NCI-H510A (cell line): ENCODE results near the gene ABCC2.
"Not testable (repeated sequence)": the region's sequence is repeated elsewhere in the genome, so short reads cannot be mapped to it uniquely, and the experiment has no call there.

Experiments
- DNase-seq: peaks from one replicate; lab custom pipeline; 2025; lab: John Stamatoyannopoulos, UW

ABCC2 gene

GRCh38 chr10:99782447-99783286 lies at the start of gene ABCC2:
ABCC2 (plus strand) TSS chr10:99782640; CDS start chr10:99782845, 205 bp downstream.
- DNase-seq = no peak

DNA sequence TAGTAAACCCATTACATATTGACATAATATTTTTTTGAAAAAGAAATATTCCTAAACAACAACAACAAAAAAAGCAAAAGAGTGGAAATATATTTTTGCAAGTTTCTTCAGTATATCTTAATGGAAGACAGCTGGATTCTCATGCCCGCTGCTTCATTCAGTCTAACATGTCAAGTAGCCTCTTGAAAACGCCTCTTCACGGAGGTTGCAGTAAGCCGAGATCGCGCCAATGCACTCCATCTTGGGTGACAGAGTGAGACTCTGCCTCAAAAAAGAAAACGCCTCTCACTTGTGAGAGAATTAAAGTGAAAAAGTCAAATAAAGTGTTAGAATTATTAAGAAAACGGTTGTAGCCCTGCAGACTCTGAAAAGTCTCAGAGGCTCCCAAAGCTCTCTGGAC lies 49.1 kb upstream of the ABCC2 start:
- peak; percentile 54 for DNase-seq

GRCh38 chr10:99734111-99734510 lies 48.3 kb upstream of the ABCC2 start:
- not testable (repeated sequence) for DNase-seq

- no peak for DNase-seq
These were observed 42.2 kb upstream of the ABCC2 start for GRCh38 chr10:99740260-99740659.

GRCh38 chr10:99740933-99741559 lies 41.4 kb upstream of the ABCC2 start:
- DNase-seq = no peak

GRCh38 chr10:99742254-99742653 lies 40.2 kb upstream of the ABCC2 start:
- DNase-seq = no peak

GRCh38 chr10:99742701-99743100 lies 39.7 kb upstream of the ABCC2 start:
- no peak for DNase-seq

- DNase-seq = no peak
These were observed 38.6 kb upstream of the ABCC2 start for GRCh38 chr10:99743841-99744240.

- not testable (repeated sequence) for DNase-seq
These were observed 36.3 kb upstream of the ABCC2 start for GRCh38 chr10:99746166-99746565.

GRCh38 chr10:99748823-99749451 lies 33.5 kb upstream of the ABCC2 start:
- no peak for DNase-seq

DNA sequence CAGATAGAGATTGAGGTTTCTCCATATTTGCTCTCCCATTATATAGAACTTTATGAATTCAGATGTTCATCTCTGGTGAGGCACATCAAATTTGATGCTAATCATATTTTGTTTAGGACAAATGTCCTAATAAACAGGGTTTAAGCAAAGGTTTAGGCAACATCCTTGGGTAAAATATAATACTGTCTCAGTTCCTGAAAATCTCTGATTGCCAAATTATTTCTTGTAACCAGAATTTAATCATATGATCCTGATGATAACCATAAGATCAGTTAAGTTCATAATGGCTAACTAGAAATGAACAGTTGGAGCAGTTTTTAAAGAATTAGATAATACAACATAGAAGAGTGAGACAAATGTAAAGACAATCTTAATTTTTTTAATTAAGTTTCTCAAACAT lies 31.8 kb upstream of the ABCC2 start:
- DNase-seq = no peak

DNA sequence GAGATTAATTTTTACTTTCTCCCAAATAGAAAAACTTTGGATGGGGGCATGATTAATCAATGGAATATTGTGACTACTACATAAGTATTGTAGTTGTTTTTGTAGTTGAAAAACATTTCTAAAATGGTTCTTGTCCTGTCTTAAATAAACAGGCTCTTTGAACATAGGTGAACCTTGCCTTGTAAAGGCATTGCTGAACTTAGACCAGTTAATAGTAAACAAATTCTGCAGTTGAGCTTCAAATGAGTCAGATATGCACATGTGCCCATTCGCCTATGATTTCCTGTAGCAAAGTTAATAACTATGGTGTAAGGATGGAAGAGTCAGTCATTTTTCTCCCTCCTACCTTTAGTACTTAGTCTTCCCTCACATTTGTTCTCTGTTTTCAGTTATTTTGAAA lies 27.8 kb upstream of the ABCC2 start:
- no peak for DNase-seq

DNA sequence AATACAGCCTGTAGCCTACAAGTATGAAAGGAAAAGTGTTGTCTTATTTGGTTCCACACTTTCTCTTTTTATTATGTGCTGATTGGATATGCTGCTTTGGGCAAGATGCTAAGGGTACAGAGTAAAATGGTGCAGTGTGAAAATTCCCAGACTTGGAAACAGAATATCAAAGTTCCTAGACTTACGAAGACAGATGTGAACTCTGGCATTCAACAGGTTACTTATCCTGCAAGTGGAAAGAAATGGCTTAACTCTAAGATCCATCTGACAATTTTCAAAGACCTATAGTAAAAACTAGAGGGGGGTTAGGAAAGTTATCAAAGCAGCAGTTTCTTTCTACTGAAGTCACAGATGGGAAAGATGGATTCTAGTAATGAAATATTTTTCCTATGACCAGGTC lies 26.3 kb upstream of the ABCC2 start:
- no peak for DNase-seq

DNA sequence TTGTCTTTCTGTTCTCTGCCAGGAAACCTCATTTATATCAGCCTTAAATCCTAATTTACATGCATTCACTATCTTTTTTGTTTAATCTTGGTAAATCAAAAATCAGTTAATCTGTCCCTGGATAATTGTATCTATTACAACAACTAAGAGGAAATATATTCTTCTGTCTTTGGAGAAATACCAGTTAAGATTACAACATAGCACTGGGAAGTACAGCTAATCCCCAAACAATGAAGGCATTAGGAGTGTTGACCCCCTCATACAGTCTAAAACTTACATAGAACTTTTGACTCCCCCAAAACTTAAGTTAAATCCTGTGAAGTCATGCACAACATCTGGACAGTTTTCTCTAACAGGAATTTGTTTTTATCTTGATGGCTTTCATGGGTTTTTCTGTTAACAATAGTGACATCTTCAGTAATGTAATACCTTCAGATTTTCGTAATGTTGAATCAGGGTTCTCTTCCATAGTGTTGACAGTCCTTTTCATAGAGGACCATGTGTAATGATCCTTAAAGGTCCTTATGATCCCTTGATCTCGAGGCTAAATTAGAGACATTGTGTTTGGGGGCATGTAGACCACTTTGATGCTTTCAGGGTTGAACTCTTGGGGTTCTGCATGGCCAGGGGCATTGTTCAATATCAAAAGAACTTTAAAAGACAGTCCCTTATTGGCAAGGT lies 24.1 kb upstream of the ABCC2 start:
- no peak for DNase-seq

DNA sequence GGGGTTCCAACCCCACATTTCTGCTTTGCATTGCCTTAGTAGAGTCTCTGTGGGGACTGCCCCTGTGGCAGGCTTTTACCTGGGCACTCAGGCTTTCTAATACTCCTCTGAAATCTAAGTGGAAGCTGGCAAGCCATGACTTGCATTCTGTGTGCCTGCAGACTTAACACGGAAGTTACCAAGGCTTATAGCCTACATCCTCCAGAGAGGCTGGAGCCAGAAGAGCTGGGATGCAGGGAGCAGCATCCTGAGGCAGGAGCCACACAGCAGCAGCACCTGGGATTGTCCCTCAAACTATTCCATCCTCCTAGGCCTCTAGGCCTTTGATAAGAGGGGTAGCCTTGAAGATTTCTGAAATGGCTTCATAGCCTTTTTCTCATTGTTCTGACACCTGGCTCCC lies 22.1 kb upstream of the ABCC2 start:
- no peak for DNase-seq

- DNase-seq = no peak
These were observed 21.1 kb upstream of the ABCC2 start for GRCh38 chr10:99761365-99761764.

GRCh38 chr10:99765672-99766301 lies 16.7 kb upstream of the ABCC2 start:
- DNase-seq = no peak

DNA sequence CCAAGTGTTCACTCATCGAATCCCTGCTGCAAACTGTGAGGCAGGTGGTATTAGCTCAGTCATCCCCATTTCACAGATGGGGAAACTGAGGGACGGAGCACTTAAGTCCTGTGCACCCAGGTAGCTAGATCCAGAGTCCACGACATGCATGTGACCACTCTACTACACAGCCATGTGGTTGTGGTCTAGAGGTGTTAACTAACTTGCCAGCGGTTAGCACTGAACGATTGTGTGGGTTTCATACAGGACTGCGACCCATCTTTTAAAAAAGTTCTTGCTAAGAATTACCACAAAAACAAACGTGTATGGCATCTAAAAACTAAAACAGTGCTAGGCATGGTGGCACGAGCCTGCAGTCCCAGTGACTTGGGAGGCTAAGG lies 16.1 kb upstream of the ABCC2 start:
- DNase-seq = no peak

- no peak for DNase-seq
These were observed 14.5 kb upstream of the ABCC2 start for GRCh38 chr10:99767901-99768300.

DNA sequence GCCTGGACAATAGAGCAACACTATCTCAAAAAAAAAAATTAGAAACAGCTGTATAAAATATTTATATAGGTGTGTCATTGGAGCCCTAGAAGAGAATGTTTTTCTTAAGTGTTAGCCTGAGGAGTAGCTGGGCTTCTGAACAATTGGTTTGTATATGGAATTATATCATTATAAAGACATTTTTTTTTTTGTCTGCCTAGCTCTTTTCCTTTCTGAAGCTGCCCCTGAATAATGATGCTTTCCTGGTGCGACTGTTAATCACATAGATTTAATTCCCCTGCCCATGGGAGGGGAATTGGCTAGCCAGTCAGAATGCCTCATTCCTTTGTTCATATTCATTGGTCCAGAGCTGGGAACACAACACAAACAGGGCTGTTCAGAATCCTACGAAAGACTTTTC lies 13.9 kb upstream of the ABCC2 start:
- DNase-seq = no peak

DNA sequence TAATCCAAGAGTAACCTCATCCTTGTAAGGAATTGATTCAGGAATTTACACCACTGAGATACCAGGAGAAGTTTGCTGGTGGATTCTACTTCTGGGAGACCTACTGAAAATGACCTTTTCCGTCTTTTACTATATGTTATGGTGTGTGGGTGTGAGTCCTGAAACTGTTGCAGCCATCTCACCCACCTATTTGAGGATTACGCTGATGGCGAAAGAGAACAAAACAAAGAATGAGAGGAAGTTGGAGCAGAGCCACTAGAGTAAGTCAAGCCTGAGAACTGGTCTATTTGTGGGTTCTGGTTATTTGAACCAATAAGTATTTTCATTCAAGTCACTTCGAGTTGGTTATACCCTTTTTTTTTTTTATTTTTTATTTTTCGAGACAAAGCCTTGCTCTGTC lies 12.7 kb upstream of the ABCC2 start:
- no peak for DNase-seq

GRCh38 chr10:99770408-99771045 lies 11.9 kb upstream of the ABCC2 start:
- DNase-seq = no peak
